Panc1 (cell line): ENCODE data around the gene VPS37B. TPM values are rescaled to one million over a fixed set of nuclear protein-coding genes. Genes with fewer than 3 reads are reported as not detected.

Experiments used
- ATAC-seq: fragments of 200-7000 bp; cut with Tn5 transposase; 2 replicates; pipeline ENCODE4 v1.9.1; 2020; ENCODE audit warnings: mild to moderate bottlenecking, moderate library complexity
- BruUV-seq: library from RNA; stranded (reverse); fragments of 400-500 nt; replicated peaks from 2 replicates; lab custom pipeline; 2021; lab: Mats Ljungman, UMichigan
- CTCF ChIA-PET: fragments of 300-600 bp; sonication (Branson Sonifier 250); formaldehyde crosslinking; loops from one replicate; lab custom pipeline; 2022; ENCODE audit warnings: antibody characterized with exemption; lab: Charles Lee
- POLR2A ChIA-PET: fragments of 300-600 bp; sonication (Branson Sonifier 250); formaldehyde crosslinking; loops from one replicate; lab custom pipeline; 2022; ENCODE audit warnings: antibody characterized with exemption; lab: Charles Lee
- DNase-seq: peaks from one replicate; pipeline ENCODE4 v3.0.0-alpha.2; 2010; ENCODE audit warnings: low read depth, low spot score
- H3K27ac ChIP-seq: 2 replicates; pipeline ENCODE4 v1.5.1; 2011; ENCODE audit warnings: mild to moderate bottlenecking, low read length, inconsistent platforms
- H3K27me3 ChIP-seq: fragments of 200-500 bp; sonication (Bioruptor generic); 2 replicates; pipeline ENCODE4 v1.6.0; 2014; ENCODE audit warnings: low read length, inconsistent platforms; ENCODE audit not compliant: control insufficient read depth, insufficient read depth
- H3K36me3 ChIP-seq: fragments of 200-500 bp; sonication (Bioruptor generic); 2 replicates; pipeline ENCODE4 v1.5.1; 2014; ENCODE audit warnings: inconsistent platforms, mild to moderate bottlenecking, low read length, moderate library complexity; ENCODE audit not compliant: control insufficient read depth, insufficient read depth
- H3K4me1 ChIP-seq: 2 replicates; pipeline ENCODE4 v1.5.1; 2011; ENCODE audit warnings: inconsistent platforms, mild to moderate bottlenecking, low read length, moderate library complexity; ENCODE audit not compliant: control insufficient read depth, insufficient read depth
- H3K4me3 ChIP-seq, 2 experiments: 2 replicates each; pipeline ENCODE4 v1.5.1; 2011 to 2012; ENCODE audit warnings: low read depth in 2 of 2, low read length in 2 of 2, mild to moderate bottlenecking in 2 of 2, inconsistent platforms in 1 of 2, moderate library complexity in 1 of 2
- H3K9me3 ChIP-seq: fragments of 200-500 bp; sonication (Bioruptor generic); 2 replicates; pipeline ENCODE4 v1.5.1; 2014; ENCODE audit warnings: low read depth, mild to moderate bottlenecking, inconsistent platforms, low read length, moderate library complexity; ENCODE audit not compliant: control insufficient read depth, insufficient read depth
- POLR2AphosphoS5 ChIP-seq: IDR thresholded peaks from 2 replicates; pipeline ENCODE4 v1.6.1; 2012; ENCODE audit warnings: mild to moderate bottlenecking, low read depth, low read length, moderate library complexity
- SIN3A ChIP-seq: IDR thresholded peaks from 2 replicates; pipeline ENCODE4 v1.6.1; 2012; ENCODE audit warnings: low read depth, mild to moderate bottlenecking, low read length, moderate library complexity, borderline replicate concordance; ENCODE audit not compliant: insufficient read depth
- TCF7L2 ChIP-seq: IDR thresholded peaks from 2 replicates; pipeline ENCODE4 v1.6.1; 2011; ENCODE audit warnings: mild to moderate bottlenecking, low read depth, low read length, inconsistent platforms
- in situ Hi-C: cut with HindIII; loops from 2 replicates; pipeline ENCODE4 v1.10.0; 2016; ENCODE audit warnings: low sequenced_read_pairs, low pct_unique_long_range_greater_than_20kb
- intact Hi-C: fragments of 100-400 bp; cut with micrococcal nuclease; formaldehyde crosslinking; loops from one replicate; pipeline ENCODE4 v1.10.0; 2022; ENCODE audit not compliant: unreplicated experiment
- total RNA-seq: library from RNA; stranded (reverse); gene quantifications from one replicate; pipeline ENCODE4 v1.2.1, GENCODE V29; 2021; ENCODE audit not compliant: unreplicated experiment
- TF ChIP-seq, protein P1 (sequence below): fragments of 450-650 bp; IDR thresholded peaks from 2 replicates; pipeline ENCODE4 v1.5.1; 2017; ENCODE audit warnings: mild to moderate bottlenecking
- TF ChIP-seq, protein P2 (sequence below), 2 experiments: IDR thresholded peaks; 2 replicates each; pipeline ENCODE4 v1.6.1; 2011 to 2012; ENCODE audit warnings: low read depth in 2 of 2, control low read depth in 1 of 2, low read length in 1 of 2, mild to moderate bottlenecking in 1 of 2, moderate library complexity in 1 of 2; ENCODE audit not compliant: insufficient read depth in 1 of 2

Gene VPS37B
- total RNA-seq, 1 experiment from 2014 or later, result 76.7 TPM

DNA sequence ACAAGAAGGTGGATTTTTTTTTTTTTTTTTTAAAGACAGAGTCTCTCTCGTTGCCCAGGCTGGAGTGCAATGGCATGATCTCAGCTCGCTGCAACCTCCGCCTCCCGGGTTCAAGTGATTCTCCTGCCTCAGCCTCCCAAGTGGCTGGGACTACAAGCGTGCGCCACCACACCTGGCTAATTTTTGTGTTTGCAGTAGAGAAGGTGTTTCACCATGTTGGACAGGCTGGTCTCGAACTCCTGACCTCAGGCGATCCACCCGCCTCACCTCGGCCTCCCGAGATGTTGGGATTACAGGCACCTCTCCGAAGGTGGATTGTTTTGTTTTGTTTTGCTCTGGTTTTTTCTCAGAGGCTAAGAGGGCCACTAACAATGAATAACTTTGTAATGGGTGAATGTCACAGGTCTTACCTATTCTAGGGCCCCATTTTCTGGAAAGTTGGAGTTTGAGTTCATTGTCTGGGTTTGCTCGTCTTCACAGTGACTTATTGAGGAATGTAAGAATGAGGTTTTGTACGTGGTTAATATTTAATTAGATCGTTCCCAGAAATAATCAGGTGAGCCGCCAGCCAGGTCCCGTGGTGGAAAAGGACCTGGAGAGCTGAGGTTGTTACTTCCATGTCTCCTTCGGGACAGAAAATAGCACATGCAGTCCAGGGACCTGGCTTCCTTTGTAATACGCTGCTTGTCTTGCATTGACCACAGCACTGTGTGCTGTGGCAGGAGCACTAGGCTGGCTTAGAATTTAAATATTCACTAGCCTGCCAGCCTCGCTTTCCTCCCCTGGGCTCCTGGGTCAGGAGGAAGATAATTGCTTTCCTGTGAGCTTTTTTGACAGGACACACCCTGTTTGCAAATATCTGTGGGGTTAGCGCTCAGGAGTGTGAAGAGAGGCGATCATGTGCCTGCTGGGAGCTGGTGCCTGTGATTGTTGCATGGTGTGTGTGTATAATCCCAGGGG, 58.3 kb downstream of the VPS37B start:
- peaks cover 31% of the 10 kb centered on the region for H3K4me1 ChIP-seq
- ATAC-seq (no peak), DNase-seq (no peak)
- H3K27me3 ChIP-seq, result no peaks in the 10 kb centered on the region
- in situ Hi-C loops (no loop called here), intact Hi-C loops (no loop called here)
- CTCF ChIA-PET, result no interaction called here
- BruUV-seq, result no TSS peak
- TF ChIP-seq, protein P1, sequence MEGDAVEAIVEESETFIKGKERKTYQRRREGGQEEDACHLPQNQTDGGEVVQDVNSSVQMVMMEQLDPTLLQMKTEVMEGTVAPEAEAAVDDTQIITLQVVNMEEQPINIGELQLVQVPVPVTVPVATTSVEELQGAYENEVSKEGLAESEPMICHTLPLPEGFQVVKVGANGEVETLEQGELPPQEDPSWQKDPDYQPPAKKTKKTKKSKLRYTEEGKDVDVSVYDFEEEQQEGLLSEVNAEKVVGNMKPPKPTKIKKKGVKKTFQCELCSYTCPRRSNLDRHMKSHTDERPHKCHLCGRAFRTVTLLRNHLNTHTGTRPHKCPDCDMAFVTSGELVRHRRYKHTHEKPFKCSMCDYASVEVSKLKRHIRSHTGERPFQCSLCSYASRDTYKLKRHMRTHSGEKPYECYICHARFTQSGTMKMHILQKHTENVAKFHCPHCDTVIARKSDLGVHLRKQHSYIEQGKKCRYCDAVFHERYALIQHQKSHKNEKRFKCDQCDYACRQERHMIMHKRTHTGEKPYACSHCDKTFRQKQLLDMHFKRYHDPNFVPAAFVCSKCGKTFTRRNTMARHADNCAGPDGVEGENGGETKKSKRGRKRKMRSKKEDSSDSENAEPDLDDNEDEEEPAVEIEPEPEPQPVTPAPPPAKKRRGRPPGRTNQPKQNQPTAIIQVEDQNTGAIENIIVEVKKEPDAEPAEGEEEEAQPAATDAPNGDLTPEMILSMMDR, result no peak
- TF ChIP-seq TCF7L2 (no peak), SIN3A (no peak), POLR2AphosphoS5 (no peak)
- TF ChIP-seq, protein P2, sequence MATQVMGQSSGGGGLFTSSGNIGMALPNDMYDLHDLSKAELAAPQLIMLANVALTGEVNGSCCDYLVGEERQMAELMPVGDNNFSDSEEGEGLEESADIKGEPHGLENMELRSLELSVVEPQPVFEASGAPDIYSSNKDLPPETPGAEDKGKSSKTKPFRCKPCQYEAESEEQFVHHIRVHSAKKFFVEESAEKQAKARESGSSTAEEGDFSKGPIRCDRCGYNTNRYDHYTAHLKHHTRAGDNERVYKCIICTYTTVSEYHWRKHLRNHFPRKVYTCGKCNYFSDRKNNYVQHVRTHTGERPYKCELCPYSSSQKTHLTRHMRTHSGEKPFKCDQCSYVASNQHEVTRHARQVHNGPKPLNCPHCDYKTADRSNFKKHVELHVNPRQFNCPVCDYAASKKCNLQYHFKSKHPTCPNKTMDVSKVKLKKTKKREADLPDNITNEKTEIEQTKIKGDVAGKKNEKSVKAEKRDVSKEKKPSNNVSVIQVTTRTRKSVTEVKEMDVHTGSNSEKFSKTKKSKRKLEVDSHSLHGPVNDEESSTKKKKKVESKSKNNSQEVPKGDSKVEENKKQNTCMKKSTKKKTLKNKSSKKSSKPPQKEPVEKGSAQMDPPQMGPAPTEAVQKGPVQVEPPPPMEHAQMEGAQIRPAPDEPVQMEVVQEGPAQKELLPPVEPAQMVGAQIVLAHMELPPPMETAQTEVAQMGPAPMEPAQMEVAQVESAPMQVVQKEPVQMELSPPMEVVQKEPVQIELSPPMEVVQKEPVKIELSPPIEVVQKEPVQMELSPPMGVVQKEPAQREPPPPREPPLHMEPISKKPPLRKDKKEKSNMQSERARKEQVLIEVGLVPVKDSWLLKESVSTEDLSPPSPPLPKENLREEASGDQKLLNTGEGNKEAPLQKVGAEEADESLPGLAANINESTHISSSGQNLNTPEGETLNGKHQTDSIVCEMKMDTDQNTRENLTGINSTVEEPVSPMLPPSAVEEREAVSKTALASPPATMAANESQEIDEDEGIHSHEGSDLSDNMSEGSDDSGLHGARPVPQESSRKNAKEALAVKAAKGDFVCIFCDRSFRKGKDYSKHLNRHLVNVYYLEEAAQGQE (IDR thresholded peaks at IDR 0.05; ENCODE audit: insufficient read depth in 1 of 2, low read depth in 2 of 2, low read length in 1 of 2), result no peak
- no peaks in the 10 kb centered on the region for H3K9me3 ChIP-seq
- no peaks in the 10 kb centered on the region for H3K36me3 ChIP-seq
- H3K4me3 ChIP-seq, result no peak overlapping the region; a peak in 1 of 4 replicates
- POLR2A ChIA-PET, result no interaction called here
- no peak overlapping the region for H3K27ac ChIP-seq

DNA sequence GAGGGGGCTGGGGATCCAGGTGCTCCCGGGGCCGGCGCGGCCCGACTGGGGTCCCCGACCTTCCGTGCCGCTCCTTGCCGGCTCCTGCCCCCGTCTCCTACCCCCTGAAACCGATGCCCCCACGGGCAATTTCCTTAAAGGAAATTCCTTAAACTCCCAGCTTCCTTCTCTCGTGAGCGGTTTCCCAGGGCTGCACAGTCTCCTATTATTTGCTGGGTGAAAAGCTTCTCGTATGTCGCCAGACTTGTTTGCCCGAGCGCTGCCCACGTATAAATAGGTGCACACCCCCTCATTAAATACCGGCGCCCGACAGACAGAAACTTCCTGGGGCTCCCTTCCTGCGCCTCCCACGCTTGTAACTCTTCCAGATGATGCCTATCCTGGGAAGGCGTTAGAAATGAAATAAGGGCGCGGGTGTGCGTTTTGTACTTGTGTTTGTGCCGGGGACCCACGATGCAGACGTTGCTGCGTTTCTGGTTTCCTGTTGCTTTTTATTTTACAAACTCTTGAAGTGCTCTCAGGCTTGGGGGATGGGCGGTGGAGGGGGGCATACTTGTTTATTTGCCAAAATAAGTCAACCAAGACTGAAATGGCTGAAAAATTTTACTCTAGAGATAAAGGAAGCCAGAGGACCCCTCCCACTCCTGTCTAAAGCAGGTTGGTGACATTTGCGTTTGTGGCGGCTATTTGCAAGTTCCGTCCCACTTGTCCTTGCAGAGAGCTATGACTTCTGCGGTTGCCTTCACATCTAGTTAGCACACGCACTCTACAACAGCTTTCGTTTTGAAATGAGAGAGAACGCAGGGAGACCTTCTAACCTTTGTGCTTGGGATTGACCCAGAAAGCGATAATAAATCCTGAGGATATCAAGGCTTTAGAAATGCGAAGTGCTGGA, 59.6 kb downstream of the VPS37B start:
- intact Hi-C loops, result no loop called here
- ATAC-seq (peak; percentile 54), DNase-seq (no peak)
- Histone ChIP-seq H3K4me3 (peak overlapping the region; percentile 65 to 71), H3K27ac (peak overlapping the region; percentile 65), H3K4me1 (peaks cover 24% of the 10 kb centered on the region), H3K27me3 (no peaks in the 10 kb centered on the region), H3K36me3 (no peaks in the 10 kb centered on the region), H3K9me3 (no peaks in the 10 kb centered on the region)
- CTCF ChIA-PET, result interaction anchor here (0.6 to 0.7 kb wide), 2 partner anchors 9 to 11 kb away, joined by 3 to 4 read pairs; no protein-coding TSS in a partner anchor
- in situ Hi-C loops, result no loop called here
- POLR2A ChIA-PET, result interaction anchor here (0.7 kb wide), 1 partner anchor 9 kb away, joined by 6 read pairs; no protein-coding TSS in a partner anchor
- TF ChIP-seq SIN3A, result no peak
- TF ChIP-seq POLR2AphosphoS5, result no peak
- TF ChIP-seq, protein P2 (IDR thresholded peaks at IDR 0.05; ENCODE audit: insufficient read depth in 1 of 2, low read depth in 2 of 2, low read length in 1 of 2), result no peak
- BruUV-seq, result no TSS peak
